ENCODE results near the gene STAM2. TPM values are rescaled to one million over a fixed set of nuclear protein-coding genes. Genes with fewer than 3 reads are reported as not detected.
"Not testable (repeated sequence)": the region's sequence is repeated elsewhere in the genome, so short reads cannot be mapped to it uniquely, and the experiment has no call there.

STAM2 gene
- total RNA-seq, 2 donors from 2014 or later = 25.7 to 34.0 TPM

GRCh38 chr2:152097290-152097800, 78.2 kb downstream of the STAM2 start:
- Histone ChIP-seq H3K9me3 (no peaks in the 10 kb centered on the region), H3K27me3 (no peaks in the 10 kb centered on the region), H3K4me3 (peak overlapping the region; percentile 9 to 48), H3K27ac (peak overlapping the region in 1 of 4 donors; percentile 2), H3K4me1 (peaks cover 28% of the 10 kb centered on the region), H3K36me3 (replicated peaks in 1 of 2; ENCODE audit: insufficient read depth in 1 of 2, low read depth in 2 of 2) (no peaks in the 10 kb centered on the region)
- intact Hi-C loops (cut with DNase I) = no loop called here
- WGBS, 2 donors = 0 to 8% methylated on average over 12 to 13 of the region's 13 CpGs
- ATAC-seq (peak; percentile 46), DNase-seq (peak; percentile 12 to 32 (median 16))
- TF ChIP-seq, protein P1, sequence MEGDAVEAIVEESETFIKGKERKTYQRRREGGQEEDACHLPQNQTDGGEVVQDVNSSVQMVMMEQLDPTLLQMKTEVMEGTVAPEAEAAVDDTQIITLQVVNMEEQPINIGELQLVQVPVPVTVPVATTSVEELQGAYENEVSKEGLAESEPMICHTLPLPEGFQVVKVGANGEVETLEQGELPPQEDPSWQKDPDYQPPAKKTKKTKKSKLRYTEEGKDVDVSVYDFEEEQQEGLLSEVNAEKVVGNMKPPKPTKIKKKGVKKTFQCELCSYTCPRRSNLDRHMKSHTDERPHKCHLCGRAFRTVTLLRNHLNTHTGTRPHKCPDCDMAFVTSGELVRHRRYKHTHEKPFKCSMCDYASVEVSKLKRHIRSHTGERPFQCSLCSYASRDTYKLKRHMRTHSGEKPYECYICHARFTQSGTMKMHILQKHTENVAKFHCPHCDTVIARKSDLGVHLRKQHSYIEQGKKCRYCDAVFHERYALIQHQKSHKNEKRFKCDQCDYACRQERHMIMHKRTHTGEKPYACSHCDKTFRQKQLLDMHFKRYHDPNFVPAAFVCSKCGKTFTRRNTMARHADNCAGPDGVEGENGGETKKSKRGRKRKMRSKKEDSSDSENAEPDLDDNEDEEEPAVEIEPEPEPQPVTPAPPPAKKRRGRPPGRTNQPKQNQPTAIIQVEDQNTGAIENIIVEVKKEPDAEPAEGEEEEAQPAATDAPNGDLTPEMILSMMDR (IDR thresholded peaks at IDR 0.05) = no peak
- TF ChIP-seq POLR2A (IDR thresholded peaks at IDR 0.05) = no peak

- intact Hi-C loops (cut with DNase I) = no loop called here
- WGBS, 2 donors = 75 to 83% methylated on average over 1 of the region's 1 CpG
- no peak for DNase-seq
- no peak for ATAC-seq
- no peak overlapping the region for H3K27ac ChIP-seq
- no peaks in the 10 kb centered on the region for H3K36me3 ChIP-seq (replicated peaks in 1 of 2; ENCODE audit: insufficient read depth in 1 of 2, low read depth in 2 of 2)
- H3K9me3 ChIP-seq = no peaks in the 10 kb centered on the region
- no peak for TF ChIP-seq POLR2A (IDR thresholded peaks at IDR 0.05)
- TF ChIP-seq, protein P1 (IDR thresholded peaks at IDR 0.05) = no peak
- no peak overlapping the region for H3K4me3 ChIP-seq
- H3K4me1 ChIP-seq = peaks cover 28% of the 10 kb centered on the region
- H3K27me3 ChIP-seq = no peaks in the 10 kb centered on the region
Observed at GRCh38 chr2:152095146-152095545, 80.4 kb downstream of the STAM2 start.

- H3K27ac ChIP-seq = no peak overlapping the region
- TF ChIP-seq POLR2A (IDR thresholded peaks at IDR 0.05) = no peak
- TF ChIP-seq, protein P1 (IDR thresholded peaks at IDR 0.05) = no peak
- no peak for ATAC-seq
- H3K4me1 ChIP-seq = peaks cover 21% of the 10 kb centered on the region
- no peaks in the 10 kb centered on the region for H3K9me3 ChIP-seq
- no peaks in the 10 kb centered on the region for H3K36me3 ChIP-seq (replicated peaks in 1 of 2; ENCODE audit: insufficient read depth in 1 of 2, low read depth in 2 of 2)
- H3K27me3 ChIP-seq = no peaks in the 10 kb centered on the region
- H3K4me3 ChIP-seq = no peak overlapping the region
- intact Hi-C loops (cut with DNase I) = no loop called here
- no peak for DNase-seq
- 88 to 95% methylated on average over 2 of the region's 2 CpGs for WGBS, 2 donors
Observed at GRCh38 chr2:152094014-152094413, 81.5 kb downstream of the STAM2 start.

GRCh38 chr2:152093464-152093863, 82.1 kb downstream of the STAM2 start:
- Histone ChIP-seq H3K4me1 (peaks cover 15% of the 10 kb centered on the region), H3K36me3 (replicated peaks in 1 of 2; ENCODE audit: insufficient read depth in 1 of 2, low read depth in 2 of 2) (no peaks in the 10 kb centered on the region), H3K9me3 (no peaks in the 10 kb centered on the region), H3K27ac (no peak overlapping the region), H3K4me3 (no peak overlapping the region), H3K27me3 (no peaks in the 10 kb centered on the region)
- no peak for TF ChIP-seq POLR2A (IDR thresholded peaks at IDR 0.05)
- TF ChIP-seq, protein P1 (IDR thresholded peaks at IDR 0.05) = no peak
- WGBS, 2 donors = 17 to 43% methylated on average over 1 to 2 of the region's 2 CpGs
- ATAC-seq (no peak), DNase-seq (peak in 2 of 4 donors; percentile 10 to 11)
- intact Hi-C loops (cut with DNase I) = no loop called here

DNA sequence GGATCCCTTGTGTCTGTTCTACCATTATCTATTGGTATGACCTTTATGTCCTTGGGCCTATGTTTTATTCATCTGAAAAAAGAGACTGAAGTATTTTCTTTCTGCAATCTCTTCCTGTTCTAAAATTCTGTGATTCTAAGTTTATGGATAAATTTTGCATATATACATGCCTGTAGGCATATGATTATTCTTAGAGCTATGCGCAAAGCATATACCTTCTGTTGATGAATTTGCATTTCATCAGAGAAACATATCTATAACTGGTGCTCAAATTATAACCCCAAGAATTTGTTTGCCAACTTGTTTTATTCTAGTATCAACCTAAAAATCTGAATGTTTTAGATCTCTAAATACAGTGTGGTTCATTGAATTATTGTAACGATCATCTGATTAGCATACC, 83.5 kb downstream of the STAM2 start:
- TF ChIP-seq, protein P1 (IDR thresholded peaks at IDR 0.05) = no peak
- no peak for TF ChIP-seq POLR2A (IDR thresholded peaks at IDR 0.05)
- ATAC-seq = no peak
- 91 to 94% methylated on average over 2 of the region's 2 CpGs for WGBS, 2 donors
- Histone ChIP-seq H3K27me3 (no peaks in the 10 kb centered on the region), H3K36me3 (replicated peaks in 1 of 2; ENCODE audit: insufficient read depth in 1 of 2, low read depth in 2 of 2) (no peaks in the 10 kb centered on the region), H3K27ac (no peak overlapping the region), H3K4me1 (peaks cover 3% of the 10 kb centered on the region), H3K9me3 (no peaks in the 10 kb centered on the region), H3K4me3 (no peak overlapping the region)
- no peak for DNase-seq
- intact Hi-C loops (cut with DNase I) = no loop called here

DNA sequence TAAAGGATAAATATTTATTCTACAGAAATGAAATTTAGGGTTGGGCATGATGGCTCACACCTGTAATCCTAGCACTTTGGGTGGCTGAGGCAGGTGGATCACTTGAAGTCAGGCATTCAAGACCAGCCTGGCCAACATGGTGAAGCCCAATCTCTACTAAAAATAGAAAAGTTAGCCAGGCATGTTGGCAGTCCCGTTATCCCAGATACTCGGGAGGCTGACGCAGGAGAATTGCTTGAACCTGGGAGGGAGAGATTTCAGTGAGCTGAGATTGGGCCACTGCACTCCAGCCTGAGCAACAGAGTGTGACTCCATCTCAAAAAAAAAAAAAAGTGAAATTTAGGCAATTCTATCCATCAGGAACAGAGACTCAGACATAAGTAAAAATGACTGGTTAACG, 84.8 kb downstream of the STAM2 start:
- not testable (repeated sequence) for ATAC-seq
- WGBS, 2 donors = 89% methylated on average over 4 of the region's 4 CpGs

More for the DNA sequence above, 84.8 kb downstream of the STAM2 start:
- H3K9me3 ChIP-seq; H3K27me3 ChIP-seq; intact Hi-C loops (cut with DNase I); H3K36me3 ChIP-seq (replicated peaks in 1 of 2; ENCODE audit: insufficient read depth in 1 of 2, low read depth in 2 of 2); H3K4me3 ChIP-seq; H3K27ac ChIP-seq; DNase-seq; H3K4me1 ChIP-seq: not testable (repeated sequence)

Data from body of pancreas (tissue), 4 donors.